ENCODE measurements around the gene SESN2.

The SESN2 gene

DNA sequence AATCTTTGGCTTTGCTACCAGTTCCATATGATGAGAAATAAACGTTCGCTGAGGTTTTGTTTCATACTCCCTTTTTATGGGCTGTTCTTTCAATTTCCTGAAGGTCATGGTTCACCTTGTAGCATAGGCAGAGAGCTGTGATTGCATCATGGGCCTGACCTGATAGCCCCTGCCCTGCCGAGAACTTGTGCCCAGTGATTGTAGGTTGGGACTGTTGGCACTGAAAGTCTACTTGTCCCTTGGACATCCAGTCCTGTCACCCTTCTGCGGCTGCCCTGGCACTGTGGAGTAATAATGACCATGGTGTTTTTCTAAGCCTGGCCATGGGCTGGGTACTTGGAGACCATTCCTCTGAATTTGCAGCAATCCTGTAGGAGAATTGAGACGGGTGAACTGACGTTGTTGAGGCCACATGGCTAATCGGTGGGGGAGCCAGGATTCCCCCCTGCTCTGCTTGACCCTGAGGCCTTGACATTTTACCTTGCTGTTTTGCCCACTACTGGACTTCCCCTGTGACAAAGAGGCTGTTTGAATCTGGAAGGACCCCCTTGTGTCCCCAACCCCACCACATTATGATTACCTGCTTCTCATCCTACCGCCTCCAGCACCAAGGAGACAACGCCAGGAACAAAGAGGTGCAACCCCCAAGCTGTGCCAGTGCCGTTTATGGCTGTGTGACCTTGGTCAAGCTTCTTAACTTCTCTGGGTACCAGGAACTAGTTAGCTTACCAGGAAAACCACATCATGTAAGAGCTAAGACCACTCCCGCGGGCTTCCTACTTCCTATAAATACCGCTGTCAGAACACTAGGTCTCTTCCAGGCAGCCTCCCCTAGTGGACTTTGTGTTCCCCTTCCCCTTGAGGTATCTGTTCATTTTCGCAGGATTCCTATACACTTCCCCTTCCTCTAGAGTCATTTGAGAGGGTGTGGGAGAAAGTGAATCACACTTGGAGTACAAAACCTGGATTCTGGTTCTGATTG, 23.4 kb downstream of the SESN2 start:
- DNase-seq (ENCODE audit: low read depth in 2 of 2), result no peak

- DNase-seq (ENCODE audit: low read depth in 2 of 2), result no peak
Measured at GRCh38 chr1:28286111-28286510, 26.8 kb downstream of the SESN2 start.

DNA sequence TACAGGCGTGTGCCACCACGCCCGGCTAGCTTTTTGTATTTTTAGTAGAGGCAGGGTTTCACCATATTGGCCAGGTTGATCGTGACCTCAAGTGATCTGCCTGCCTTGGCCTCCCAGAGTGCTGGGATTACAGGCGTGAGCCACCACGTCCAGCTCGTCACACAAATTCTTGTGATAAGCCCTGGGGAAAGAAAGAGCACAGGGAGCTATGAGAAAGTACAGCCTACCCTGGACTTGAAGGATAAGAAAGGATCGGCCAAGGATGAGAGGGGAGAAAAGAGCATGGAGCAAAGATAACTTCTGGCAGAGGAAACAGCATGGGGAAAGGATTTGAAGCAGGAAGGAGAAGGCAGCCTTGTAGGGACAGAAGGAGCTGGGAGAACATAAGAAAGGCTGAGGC, 29.2 kb downstream of the SESN2 start:
- DNase-seq (ENCODE audit: low read depth in 2 of 2), result no peak

DNA sequence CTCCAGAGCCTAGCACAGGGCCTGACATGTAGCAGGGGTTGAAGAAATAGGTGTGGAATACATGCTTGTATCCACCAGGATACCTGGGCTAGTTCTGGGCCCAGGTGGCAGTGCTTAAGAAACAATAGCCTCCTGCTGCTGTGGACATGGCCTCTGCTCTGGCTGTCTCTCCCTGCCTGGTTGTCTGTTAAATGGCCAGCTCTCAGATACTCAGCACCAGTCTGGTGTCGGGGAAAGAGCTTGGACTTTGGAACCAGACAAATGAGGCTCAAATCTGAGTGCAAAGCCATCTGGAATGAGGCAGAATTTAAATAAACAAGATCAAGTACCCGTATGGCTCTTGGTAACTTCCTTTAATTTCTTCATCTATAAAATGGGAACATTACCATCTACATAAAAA, 31.5 kb downstream of the SESN2 start:
- DNase-seq (ENCODE audit: low read depth in 2 of 2), result no peak

DNA sequence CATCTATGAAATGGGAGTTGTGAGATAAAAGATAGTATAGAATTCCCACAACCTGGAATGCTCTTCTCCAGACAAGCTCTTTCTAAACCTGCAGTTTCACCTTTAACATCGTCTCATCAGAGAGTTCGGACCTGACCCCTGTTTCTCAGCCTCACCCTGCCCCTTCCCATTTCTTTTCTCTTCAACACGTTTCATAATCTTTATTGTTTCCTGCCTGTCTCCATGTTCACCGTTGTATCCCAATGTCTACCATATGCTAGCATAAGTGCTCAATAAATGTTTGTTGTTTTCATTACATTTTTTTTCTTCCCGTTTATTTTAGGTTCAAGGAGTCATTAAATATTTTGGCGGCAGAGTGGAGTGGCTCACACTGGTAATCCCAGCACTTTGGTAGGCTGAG, 32.4 kb downstream of the SESN2 start:
- DNase-seq (ENCODE audit: low read depth in 2 of 2), result no peak

GRCh38 chr1:28295936-28296335, 36.6 kb downstream of the SESN2 start:
- no peak for DNase-seq (ENCODE audit: low read depth in 2 of 2)

DNA sequence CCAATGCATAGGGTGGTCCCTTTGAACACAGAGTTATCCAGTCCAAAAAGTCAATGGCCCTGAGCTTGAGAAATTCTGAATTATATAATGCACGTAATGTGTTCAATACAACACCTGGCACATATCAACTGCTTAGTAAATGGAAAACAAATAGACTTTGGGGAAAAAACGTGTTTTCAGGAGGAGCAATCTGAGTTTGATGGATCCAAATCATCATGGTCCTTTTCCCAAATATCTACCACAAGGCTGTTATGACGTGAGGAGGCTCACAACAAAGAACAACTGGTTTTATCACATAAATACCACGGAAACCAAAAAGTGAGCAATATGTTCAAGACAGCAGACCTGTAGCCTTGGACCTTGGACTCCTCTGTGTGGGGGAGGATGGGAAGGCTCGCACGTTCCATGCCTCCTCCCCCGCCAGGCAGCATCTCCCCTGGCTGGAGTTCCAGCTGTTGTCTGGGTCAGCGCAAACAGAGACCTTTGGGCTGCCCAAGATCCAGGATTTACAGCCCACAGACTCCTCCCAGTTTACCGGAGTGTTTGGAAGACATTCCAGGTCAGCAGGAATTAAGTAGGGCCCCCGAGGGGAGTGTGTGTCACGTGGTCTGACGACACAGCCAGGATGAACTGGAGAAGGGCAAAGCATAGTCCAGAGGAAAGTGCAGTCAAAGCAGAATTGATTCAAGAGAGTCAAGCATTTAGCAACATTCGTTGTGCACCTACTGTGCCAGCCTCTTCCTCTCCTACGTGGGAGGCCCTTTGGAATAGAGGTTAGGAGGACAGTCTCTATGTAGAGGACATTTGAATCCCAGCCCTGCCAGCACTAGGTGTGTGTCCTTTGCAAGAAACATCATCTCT, 37.3 kb downstream of the SESN2 start:
- no peak for DNase-seq (ENCODE audit: low read depth in 2 of 2)

- DNase-seq (ENCODE audit: low read depth in 2 of 2), result no peak
Measured at GRCh38 chr1:28297826-28298225, 38.5 kb downstream of the SESN2 start.

DNA sequence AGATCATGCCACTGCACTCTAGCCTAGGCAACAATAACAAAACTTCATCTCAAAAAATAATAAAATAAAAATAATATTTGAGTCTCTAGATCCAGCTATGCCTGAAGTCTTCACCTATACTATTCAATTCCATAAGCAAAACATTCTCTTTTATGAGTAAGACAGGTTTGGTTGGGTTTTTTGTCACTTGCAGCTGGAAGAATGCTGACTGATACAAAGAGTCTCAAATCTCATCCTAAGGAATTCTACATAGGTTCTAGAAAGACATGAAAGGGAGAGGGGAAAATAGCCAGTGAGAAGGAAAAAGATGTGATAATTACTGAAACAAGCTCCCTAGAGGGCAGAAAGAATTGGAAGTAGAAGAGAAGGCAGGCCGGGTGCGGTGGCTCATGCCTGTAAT, 39.1 kb downstream of the SESN2 start:
- DNase-seq (ENCODE audit: low read depth in 2 of 2), result no peak

DNA sequence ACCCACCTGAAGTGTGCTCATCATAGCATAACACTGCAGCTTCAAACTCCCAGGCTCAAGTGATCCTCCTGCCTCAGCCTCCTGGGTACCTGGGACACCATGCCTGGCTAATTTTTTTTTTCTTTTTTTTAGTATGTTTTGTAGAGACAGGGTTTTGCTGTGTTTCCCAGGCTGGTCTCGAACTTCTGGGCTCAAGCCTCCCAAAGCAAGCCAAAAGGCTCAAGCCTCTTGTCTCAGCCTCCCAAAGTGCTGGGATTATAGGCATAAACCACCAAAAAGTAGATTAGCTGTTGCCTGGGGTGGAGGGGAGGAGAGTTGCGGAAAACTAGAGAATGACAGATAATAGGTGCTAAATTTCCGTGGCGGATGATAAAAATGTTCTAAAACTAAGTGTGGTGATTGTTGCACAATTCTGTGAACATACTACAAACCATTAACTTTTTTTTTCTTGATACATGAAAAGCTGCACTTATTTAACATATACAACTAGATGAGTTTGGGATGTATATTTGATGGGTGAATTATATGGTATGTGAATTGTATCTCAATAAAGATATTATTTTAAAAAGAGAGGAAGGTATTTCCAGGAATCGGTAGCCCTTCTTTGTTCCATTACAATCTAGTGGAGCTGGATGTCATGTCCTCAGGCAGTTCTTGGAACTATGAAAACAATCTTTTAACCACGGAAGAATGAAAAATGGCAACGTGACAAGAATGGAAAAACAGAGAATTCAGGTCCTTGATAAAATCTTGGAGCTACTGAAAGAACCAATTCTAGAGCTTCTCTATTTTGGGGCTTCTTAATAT, 42.3 kb downstream of the SESN2 start:
- DNase-seq (ENCODE audit: low read depth in 2 of 2), result no peak

DNA sequence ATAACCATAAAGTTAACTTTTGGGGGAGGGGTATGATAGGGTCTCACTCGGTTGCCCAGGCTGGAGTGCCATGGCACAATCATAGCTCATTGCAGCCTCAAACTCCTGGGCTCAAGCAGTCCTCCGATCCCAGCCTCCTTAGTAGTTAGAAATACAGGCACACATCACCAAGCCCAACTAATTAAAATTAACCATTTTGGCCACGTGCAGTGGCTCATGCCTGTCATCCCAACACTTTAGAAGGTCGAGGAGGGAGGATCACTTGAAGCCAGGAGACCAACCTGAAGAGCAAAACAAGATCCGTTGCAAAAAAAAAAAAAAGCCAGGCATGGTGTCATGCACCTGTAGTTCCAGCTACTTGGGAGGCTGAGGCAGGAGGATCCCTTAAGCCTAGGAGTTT, 42.9 kb downstream of the SESN2 start:
- no peak for DNase-seq (ENCODE audit: low read depth in 2 of 2)

DNA sequence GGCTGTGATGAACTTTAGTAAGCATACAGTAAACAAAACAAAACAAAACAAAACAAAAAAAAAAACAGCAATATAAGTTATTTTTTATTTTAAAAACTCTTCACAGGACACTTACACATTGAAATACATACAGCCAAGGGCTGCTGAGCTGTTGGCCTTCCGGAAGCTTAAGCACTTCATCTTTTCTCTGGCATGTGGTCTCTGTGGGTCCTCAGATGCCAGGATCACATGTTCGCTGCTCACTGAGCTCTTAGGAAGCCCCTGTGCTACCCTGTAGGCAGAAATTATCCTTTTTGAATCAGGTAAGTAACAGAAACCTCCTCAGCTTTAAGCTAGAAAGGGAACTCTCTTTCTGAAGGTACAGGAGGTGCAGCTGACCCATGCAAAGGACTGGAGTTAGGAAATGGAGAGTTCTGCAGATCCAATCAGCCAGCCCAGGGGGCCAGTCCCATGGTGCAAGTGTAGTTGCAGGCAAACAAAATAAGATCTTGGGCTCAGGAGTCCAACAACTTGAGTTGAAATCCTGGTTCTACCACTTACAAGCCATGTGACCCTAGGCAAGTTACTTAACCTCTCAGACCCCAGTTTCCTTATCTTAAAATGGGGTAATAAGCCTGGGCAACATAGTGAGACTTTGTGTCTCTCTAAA, 47.1 kb downstream of the SESN2 start:
- no peak for DNase-seq (ENCODE audit: low read depth in 2 of 2)

GRCh38 chr1:28308750-28309149, 49.4 kb downstream of the SESN2 start:
- no peak for DNase-seq (ENCODE audit: low read depth in 2 of 2)

DNA sequence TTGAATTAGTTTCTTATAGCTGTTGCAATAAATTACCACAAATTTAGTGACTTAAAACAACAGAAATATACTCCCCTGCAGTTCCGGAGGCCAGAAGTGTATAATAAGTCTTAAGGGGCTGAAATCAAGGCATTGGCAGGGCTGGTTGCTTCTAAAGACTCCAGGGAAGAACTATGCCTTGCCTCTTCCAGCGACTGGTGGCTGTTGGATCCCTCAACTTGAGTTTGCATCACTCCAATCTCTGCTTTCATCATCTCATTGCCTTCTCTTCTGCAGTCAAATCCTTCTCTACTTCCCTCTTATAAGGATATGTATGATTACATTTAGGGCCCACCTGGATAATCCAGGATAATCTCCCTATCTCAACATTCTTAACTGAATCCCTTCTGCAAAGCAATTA, 50.4 kb downstream of the SESN2 start:
- DNase-seq (ENCODE audit: low read depth in 2 of 2), result no peak

DNA sequence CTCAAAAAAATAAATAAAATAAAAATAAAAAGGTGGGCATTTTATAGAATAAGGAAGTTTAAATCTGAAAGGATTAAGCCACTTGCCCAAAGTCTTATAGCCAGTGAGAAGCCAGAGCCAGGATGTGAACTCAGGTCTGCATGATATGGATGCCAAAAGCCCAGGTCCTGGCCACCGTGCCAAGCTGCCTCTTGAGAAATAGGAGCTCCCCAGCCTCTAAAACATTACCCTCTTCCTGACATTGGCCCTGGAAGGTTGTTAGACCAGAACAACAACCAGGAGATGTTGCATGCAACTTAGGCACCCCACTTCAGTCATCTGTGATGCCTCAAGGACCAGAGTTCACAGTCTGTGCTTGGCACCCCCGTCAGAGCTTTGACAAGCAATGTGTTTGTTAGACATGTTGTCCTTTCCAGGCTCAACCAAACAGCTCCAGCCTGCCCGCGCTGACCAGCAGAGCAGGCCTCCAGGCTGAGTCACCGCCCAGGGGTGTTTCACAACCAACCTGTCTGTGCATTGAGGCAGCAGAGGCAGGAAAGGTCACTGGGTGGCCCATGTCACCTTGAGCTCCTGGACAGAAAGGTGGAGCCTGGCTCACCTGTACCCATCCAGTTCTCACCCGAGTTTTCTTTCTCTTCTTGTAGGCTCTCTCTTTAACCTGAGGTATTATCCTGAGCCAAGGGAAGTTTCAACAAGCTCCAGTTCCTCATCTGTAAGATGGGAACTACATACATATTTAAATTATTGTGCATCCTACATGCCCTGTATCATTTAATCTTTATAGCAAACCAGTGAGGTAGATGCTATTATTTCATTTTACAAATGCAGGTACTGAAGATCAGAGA, 54.6 kb downstream of the SESN2 start:
- DNase-seq (ENCODE audit: low read depth in 2 of 2), result no peak

DNA sequence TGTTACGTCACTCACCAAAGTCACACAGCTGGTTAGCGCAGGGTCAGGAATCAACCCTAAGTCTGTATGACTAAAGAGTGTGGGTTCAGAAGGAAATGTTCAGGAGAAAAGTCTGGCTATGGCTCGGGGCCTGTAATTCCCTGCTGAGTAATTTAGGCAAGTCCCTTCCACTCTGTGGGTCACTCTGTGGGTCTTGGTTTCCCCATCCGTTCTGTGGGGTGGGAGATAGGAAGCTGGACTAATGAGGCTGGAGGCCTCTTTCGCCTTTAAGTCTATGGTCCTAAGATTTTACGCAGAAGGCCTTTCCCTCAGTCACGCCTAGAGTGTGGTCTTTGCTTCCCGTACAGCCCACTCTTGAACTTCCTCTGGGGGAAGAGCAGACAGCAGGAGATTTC, 55.2 kb downstream of the SESN2 start:
- no peak for DNase-seq (ENCODE audit: low read depth in 2 of 2)

- no peak for DNase-seq (ENCODE audit: low read depth in 2 of 2)
Measured at GRCh38 chr1:28317014-28317413, 57.7 kb downstream of the SESN2 start.

DNA sequence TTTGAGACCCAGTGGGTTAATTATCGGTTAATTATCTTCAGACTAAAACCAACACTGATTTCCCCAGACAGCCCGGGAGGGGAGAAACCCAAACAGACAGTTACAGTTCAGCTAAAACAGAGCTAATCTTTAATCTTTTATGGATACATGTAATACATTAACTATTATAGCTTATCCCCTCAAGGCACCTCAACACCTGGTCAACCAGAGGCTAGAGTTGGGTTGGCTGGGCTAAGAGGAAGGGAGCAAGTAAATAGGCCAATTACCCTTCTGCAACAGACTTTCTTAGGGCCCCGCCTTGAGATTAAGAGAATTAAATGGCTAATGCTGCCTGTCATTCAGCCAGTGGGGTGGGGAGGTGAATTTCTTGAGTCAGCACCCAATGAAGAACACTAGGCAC, 62.9 kb downstream of the SESN2 start:
- DNase-seq (ENCODE audit: low read depth in 2 of 2), result no peak

GRCh38 chr1:28323720-28324119, 64.4 kb downstream of the SESN2 start:
- no peak for DNase-seq (ENCODE audit: low read depth in 2 of 2)

DNA sequence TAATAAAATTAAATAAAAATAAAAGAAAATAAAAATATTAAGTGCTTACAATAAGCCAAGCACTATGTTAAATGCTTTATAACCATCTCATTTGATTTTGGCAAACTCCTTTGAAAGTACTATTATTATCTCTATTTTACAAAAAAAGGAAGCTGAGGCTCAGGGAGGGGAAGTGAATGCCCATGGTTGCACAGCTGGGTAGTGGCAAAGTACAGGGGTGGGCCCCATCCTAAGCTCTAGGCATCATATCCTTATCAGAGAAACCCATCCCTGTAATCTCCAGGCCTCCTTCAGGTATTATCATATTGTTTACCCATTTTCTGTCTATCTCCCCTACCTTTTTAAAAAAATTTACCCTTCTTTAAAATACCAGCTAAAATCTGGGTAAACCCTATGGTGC, 67.2 kb downstream of the SESN2 start:
- DNase-seq (ENCODE audit: low read depth in 2 of 2), result no peak

GRCh38 chr1:28326984-28327383, 67.7 kb downstream of the SESN2 start:
- no peak for DNase-seq (ENCODE audit: low read depth in 2 of 2)

Measured in stimulated activated CD8-positive, alpha-beta memory T cell treated with anti-CD3 and anti-CD28 coated beads, Interleukin-2, amount 100 ng/mL, for 48 hours (primary cell).